H9 (cell line): Measurements from ENCODE around the gene TFR2. TPM values are rescaled to one million over a fixed set of nuclear protein-coding genes. Genes with fewer than 3 reads are reported as not detected.

Experiments used
- DNase-seq: peaks from one replicate; pipeline ENCODE4 v3.0.0-alpha.2; 2017
- H2AFZ ChIP-seq: one replicate; pipeline ENCODE4 v1.6.1; 2013; ENCODE audit warnings: mild to moderate bottlenecking, low read length, control low read depth, moderate library complexity
- H2AK5ac ChIP-seq: 2 replicates; pipeline ENCODE4 v1.6.1; 2013; ENCODE audit warnings: low read length, control low read depth, mixed read lengths; ENCODE audit not compliant: insufficient read length
- H2BK120ac ChIP-seq: one replicate; pipeline ENCODE4 v1.6.1; 2013; ENCODE audit warnings: low read depth, mild to moderate bottlenecking, low read length, control low read depth, inconsistent platforms; ENCODE audit not compliant: poor library complexity, severe bottlenecking
- H2BK12ac ChIP-seq: 2 replicates; pipeline ENCODE4 v1.6.1; 2013; ENCODE audit warnings: low read length, control low read depth, mixed read lengths, low read depth; ENCODE audit not compliant: insufficient read length
- H2BK15ac ChIP-seq: 2 replicates; pipeline ENCODE4 v1.6.1; 2013; ENCODE audit warnings: low read depth, low read length, control low read depth
- H2BK20ac ChIP-seq: one replicate; pipeline ENCODE4 v1.6.1; 2013; ENCODE audit warnings: low read depth, mild to moderate bottlenecking, low read length, control low read depth, inconsistent platforms; ENCODE audit not compliant: poor library complexity, severe bottlenecking
- H2BK5ac ChIP-seq: 2 replicates; pipeline ENCODE4 v1.6.1; 2013; ENCODE audit warnings: low read length, control low read depth, mixed read lengths; ENCODE audit not compliant: insufficient read length
- H3K14ac ChIP-seq: 2 replicates; pipeline ENCODE4 v1.6.1; 2013; ENCODE audit warnings: low read length, control low read depth; ENCODE audit not compliant: insufficient read depth
- H3K18ac ChIP-seq: 2 replicates; pipeline ENCODE4 v1.6.1; 2013; ENCODE audit warnings: low read depth, mild to moderate bottlenecking, mixed read lengths, low read length, control low read depth; ENCODE audit not compliant: insufficient read length
- H3K23ac ChIP-seq: 2 replicates; pipeline ENCODE4 v1.6.1; 2013; ENCODE audit warnings: low read length, control low read depth, mixed read lengths, low read depth; ENCODE audit not compliant: insufficient read length
- H3K23me2 ChIP-seq: 2 replicates; pipeline ENCODE4 v1.6.1; 2013; ENCODE audit warnings: low read depth, mild to moderate bottlenecking, mixed read lengths, low read length, control low read depth; ENCODE audit not compliant: insufficient read length, poor library complexity, severe bottlenecking
- H3K27ac ChIP-seq: 2 replicates; pipeline ENCODE4 v1.5.1; 2013; ENCODE audit warnings: low read length, control low read depth, mixed read lengths, low read depth; ENCODE audit not compliant: insufficient read length
- H3K27me3 ChIP-seq: 2 replicates; pipeline ENCODE4 v1.6.1; 2013; ENCODE audit warnings: low read length, control low read depth, inconsistent platforms; ENCODE audit not compliant: insufficient read depth
- H3K4ac ChIP-seq: 2 replicates; pipeline ENCODE4 v1.6.1; 2013; ENCODE audit warnings: low read depth, mild to moderate bottlenecking, control low read depth, inconsistent platforms, low read length, moderate library complexity
- H3K4me1 ChIP-seq: 2 replicates; pipeline ENCODE4 v1.6.1; 2013; ENCODE audit warnings: low read length, control low read depth, inconsistent platforms; ENCODE audit not compliant: insufficient read depth
- H3K4me2 ChIP-seq: 2 replicates; pipeline ENCODE4 v1.6.1; 2013; ENCODE audit warnings: low read length, control low read depth, mixed read lengths; ENCODE audit not compliant: insufficient read length, insufficient read depth
- H3K56ac ChIP-seq: 2 replicates; pipeline ENCODE4 v1.6.1; 2013; ENCODE audit warnings: low read depth, mild to moderate bottlenecking, mixed read lengths, low read length, control low read depth; ENCODE audit not compliant: insufficient read length
- H3K79me1 ChIP-seq: 2 replicates; pipeline ENCODE4 v1.6.1; 2013; ENCODE audit warnings: low read depth, mild to moderate bottlenecking, moderate library complexity, low read length, control low read depth, inconsistent platforms; ENCODE audit not compliant: insufficient read depth, poor library complexity, severe bottlenecking
- H3K79me2 ChIP-seq: 2 replicates; pipeline ENCODE4 v1.6.1; 2013; ENCODE audit warnings: low read length, control low read depth, inconsistent platforms; ENCODE audit not compliant: insufficient read depth
- H3K9ac ChIP-seq: 2 replicates; pipeline ENCODE4 v1.6.1; 2013; ENCODE audit warnings: low read length, control low read depth, mixed read lengths; ENCODE audit not compliant: insufficient read length; ENCODE audit errors: extremely low read depth
- H3K9me3 ChIP-seq: one replicate; pipeline ENCODE4 v1.6.1; 2013; ENCODE audit warnings: low read depth, low read length, inconsistent platforms; ENCODE audit not compliant: control insufficient read depth
- H3T11ph ChIP-seq: one replicate; pipeline ENCODE4 v1.6.1; 2013; ENCODE audit warnings: mild to moderate bottlenecking, low read length, control low read depth, inconsistent platforms
- H4K20me1 ChIP-seq: one replicate; pipeline ENCODE4 v1.6.1; 2013; ENCODE audit not compliant: control insufficient read depth, insufficient read length, insufficient read depth
- H4K5ac ChIP-seq: 2 replicates; pipeline ENCODE4 v1.6.1; 2013; ENCODE audit warnings: low read depth, mild to moderate bottlenecking, mixed read lengths, low read length, control low read depth; ENCODE audit not compliant: insufficient read length
- H4K8ac ChIP-seq: replicated peaks from 2 replicates; pipeline ENCODE4 v1.6.1; 2013; ENCODE audit warnings: low read length, control low read depth, mixed read lengths, low read depth; ENCODE audit not compliant: insufficient read length
- H4K91ac ChIP-seq: 2 replicates; pipeline ENCODE4 v1.6.1; 2013; ENCODE audit warnings: low read depth, mild to moderate bottlenecking, moderate library complexity, mixed read lengths, low read length, control low read depth; ENCODE audit not compliant: insufficient read length
- H3K27ac Mint-ChIP-seq, 3 experiments: 2 replicates in 2 of 3; 3 replicates in 1 of 3; pipeline ENCODE4 v1.8.0; 2020 to 2021; ENCODE audit warnings: mixed read lengths in 3 of 3, mild to moderate bottlenecking in 1 of 3, moderate library complexity in 1 of 3
- H3K27me3 Mint-ChIP-seq: 2 replicates; pipeline ENCODE4 v1.8.0; 2021; ENCODE audit warnings: low read depth, mild to moderate bottlenecking, moderate library complexity, mixed read lengths
- H3K36me3 Mint-ChIP-seq, 3 experiments: 2 replicates in 2 of 3; 3 replicates in 1 of 3; pipeline ENCODE4 v1.8.0; 2020 to 2021; ENCODE audit warnings: low read depth in 3 of 3, mixed read lengths in 3 of 3; ENCODE audit not compliant: insufficient read depth in 1 of 3
- H3K4me1 Mint-ChIP-seq, 2 experiments: 2 replicates each; pipeline ENCODE4 v1.8.0; 2020; ENCODE audit warnings: mixed read lengths in 2 of 2
- H3K4me3 Mint-ChIP-seq, 2 experiments: 2 replicates in 1 of 2; 3 replicates in 1 of 2; pipeline ENCODE4 v1.8.0; 2020 to 2021; ENCODE audit warnings: mild to moderate bottlenecking in 2 of 2, mixed read lengths in 2 of 2, moderate library complexity in 1 of 2
- H3K9me3 Mint-ChIP-seq, 2 experiments: 2 replicates in 1 of 2; 3 replicates in 1 of 2; pipeline ENCODE4 v1.8.0; 2020; ENCODE audit warnings: mild to moderate bottlenecking in 2 of 2, mixed read lengths in 2 of 2, moderate library complexity in 1 of 2
- CTCF ChIP-seq: fragments of 200-600 bp; sonication (generic); conservative IDR thresholded peaks from 3 replicates; pipeline ENCODE4 v1.8.0; 2021; ENCODE audit warnings: antibody characterized with exemption, mild to moderate bottlenecking
- WGBS: extraction: QIAGEN DNeasy Blood & Tissue Kit; methylation state at CpG from one replicate; pipeline ENCODE4 v1.1.7; 2013; ENCODE audit warnings: missing lambda C conversion rate, low lambda C conversion rate, mixed read lengths; ENCODE audit not compliant: insufficient read length; ENCODE audit errors: extremely low coverage; 5-methylcytosine and 5-hydroxymethylcytosine counted together
- total RNA-seq: library from RNA; stranded (reverse); gene quantifications from 2 replicates; pipeline ENCODE4 v1.2.1, GENCODE V29; 2021

The TFR2 gene
- total RNA-seq, 1 experiment from 2014 or later: 2.3 TPM

- H3K27me3 ChIP-seq: no peaks in the 10 kb centered on the region
- no peaks in the 10 kb centered on the region for H3K79me1 ChIP-seq
- no peak overlapping the region for H3K9ac ChIP-seq
- no peaks in the 10 kb centered on the region for H4K20me1 ChIP-seq
- Mint-ChIP-seq H3K27me3 (peaks cover 5% of the 10 kb centered on the region), H3K4me3 (peak overlapping the region; percentile 41 to 63; a peak in 3 of 5 replicates), H3K27ac (peak overlapping the region; percentile 77 to 93 (median 91); a peak in 4 of 7 replicates), H3K4me1 (peaks cover 29 to 31% of the 10 kb centered on the region in 2 experiments), H3K36me3 (peaks cover 2 to 10% (median 8%) of the 10 kb centered on the region in 3 experiments; a peak in 4 of 7 replicates), H3K9me3 (peaks cover 0 to 2% of the 10 kb centered on the region in 2 experiments; a peak in 1 of 5 replicates)
- no peak overlapping the region for H3T11ph ChIP-seq
- H2BK120ac ChIP-seq: no peak overlapping the region
- TF ChIP-seq CTCF: no peak
- no peak overlapping the region for H2AFZ ChIP-seq
- no peak overlapping the region for H3K23ac ChIP-seq
- H3K4ac ChIP-seq: no peak overlapping the region
- H2BK15ac ChIP-seq: no peak overlapping the region
- H3K4me1 ChIP-seq: peaks cover 9% of the 10 kb centered on the region; the same call in 1 of the 2 replicates
- H4K91ac ChIP-seq: no peak overlapping the region
- no CpG with 5 or more reads among the region's 26 CpGs for WGBS
- H3K9me3 ChIP-seq: no peaks in the 10 kb centered on the region
- H3K14ac ChIP-seq: no peak overlapping the region; the same call in 1 of the 2 replicates
- H3K79me2 ChIP-seq: no peaks in the 10 kb centered on the region
- H2BK12ac ChIP-seq: no peak overlapping the region
- DNase-seq: peak; percentile 79
- no peak overlapping the region for H3K4me2 ChIP-seq
- no peak overlapping the region for H3K18ac ChIP-seq
- no peak overlapping the region for H4K8ac ChIP-seq
- H2AK5ac ChIP-seq: no peak overlapping the region
- peaks cover 9% of the 10 kb centered on the region for H3K23me2 ChIP-seq
- H3K27ac ChIP-seq: no peak overlapping the region
- H3K56ac ChIP-seq: no peak overlapping the region
- no peak overlapping the region for H4K5ac ChIP-seq
- H2BK5ac ChIP-seq: no peak overlapping the region
- H2BK20ac ChIP-seq: no peak overlapping the region
Observed at GRCh38 chr7:100570954-100571828, 70.2 kb downstream of the TFR2 start.

Other genes starting within 250 kb of the TFR2 start
- 1.1 and 1.3 TPM in 2 replicates for gene ZCWPW1, start 212.8 kb downstream of the TFR2 start, total RNA-seq
- gene MEPCE, start 211.7 kb downstream of the TFR2 start, total RNA-seq: 68.0 and 69.0 TPM in 2 replicates
- 37.4 and 40.2 TPM in 2 replicates for gene PPP1R35, start 205.1 kb downstream of the TFR2 start, total RNA-seq
- gene SPACDR, start 177.3 kb downstream of the TFR2 start, total RNA-seq: 0.39 TPM in 1 of 2 replicates, not detected in the other
- gene TSC22D4, start 162.3 kb downstream of the TFR2 start, total RNA-seq: 17.2 and 17.5 TPM in 2 replicates
- 3.2 and 4.0 TPM in 2 replicates for gene NYAP1, start 157.6 kb downstream of the TFR2 start, total RNA-seq
- gene AGFG2, start 102.3 kb downstream of the TFR2 start, total RNA-seq: 11.2 and 12.7 TPM in 2 replicates
- gene SAP25, start 67.7 kb downstream of the TFR2 start, total RNA-seq: 4.2 and 5.1 TPM in 2 replicates
- gene LRCH4, start 55.4 kb downstream of the TFR2 start, total RNA-seq: 36.8 and 39.1 TPM in 2 replicates
- gene FBXO24, start 55.2 kb downstream of the TFR2 start, total RNA-seq: 0.85 and 1.3 TPM in 2 replicates
- 25.8 and 26.1 TPM in 2 replicates for gene PCOLCE, start 39.2 kb downstream of the TFR2 start, total RNA-seq
- 16.7 and 17.5 TPM in 2 replicates for gene MOSPD3, start 29.0 kb downstream of the TFR2 start, total RNA-seq
- gene ACTL6B, start 14.9 kb upstream of the TFR2 start, total RNA-seq: 0.33 and 0.50 TPM in 2 replicates
- 171 and 174 TPM in 2 replicates for gene GNB2, start 32.2 kb upstream of the TFR2 start, total RNA-seq
- 101 and 104 TPM in 2 replicates for gene GIGYF1, start 52.7 kb upstream of the TFR2 start, total RNA-seq
- 96.7 and 96.9 TPM in 2 replicates for gene POP7, start 64.6 kb upstream of the TFR2 start, total RNA-seq
- 0.33 and 0.44 TPM in 2 replicates for gene EPO, start 78.9 kb upstream of the TFR2 start, total RNA-seq
- gene ZAN, start 92.0 kb upstream of the TFR2 start, total RNA-seq: not detected in 2 replicates
- gene EPHB4, start 186.0 kb upstream of the TFR2 start, total RNA-seq: 132 and 135 TPM in 2 replicates
- 42.3 and 43.0 TPM in 2 replicates for gene SLC12A9, start 211.2 kb upstream of the TFR2 start, total RNA-seq
- 120 and 122 TPM in 2 replicates for gene TRIP6, start 225.8 kb upstream of the TFR2 start, total RNA-seq
- gene SRRT, start 233.6 kb upstream of the TFR2 start, total RNA-seq: 373 and 382 TPM in 2 replicates
- gene UFSP1, start 248.2 kb upstream of the TFR2 start, total RNA-seq: 4.3 and 4.6 TPM in 2 replicates